HL-60 (cell line): ENCODE results near the gene CAP1.

Source experiments
- DNase-seq, 2 experiments: peaks; one replicate each; pipeline ENCODE4 v3.0.0-alpha.2; 2010 to 2020; ENCODE audit warnings: low read depth in 1 of 2, low spot score in 1 of 2
- H3K27ac ChIP-seq: fragments of 250-450 bp; sonication (Bioruptor Pico); replicated peaks from 2 replicates; pipeline ENCODE4 v1.5.1; 2020; ENCODE audit warnings: mild to moderate bottlenecking, moderate library complexity
- H3K27me3 ChIP-seq: fragments of 250-450 bp; sonication (Bioruptor Pico); 2 replicates; pipeline ENCODE4 v1.5.1; 2021; ENCODE audit warnings: mild to moderate bottlenecking, moderate library complexity; ENCODE audit not compliant: insufficient read depth, poor library complexity, severe bottlenecking
- H3K4me3 ChIP-seq: replicated peaks from 2 replicates; pipeline ENCODE4 v1.5.1; 2011; ENCODE audit warnings: mild to moderate bottlenecking, control low read depth, low read length; ENCODE audit not compliant: insufficient read depth
- CTCF ChIP-seq: IDR thresholded peaks from one replicate; pipeline ENCODE4 v1.5.1; 2011; ENCODE audit warnings: low read length, control low read depth, inconsistent platforms; ENCODE audit not compliant: insufficient read depth
- GABPA ChIP-seq: IDR thresholded peaks from 2 replicates; pipeline ENCODE4 v1.6.1; 2012; ENCODE audit warnings: low read depth
- POLR2AphosphoS5 ChIP-seq: IDR thresholded peaks from 2 replicates; pipeline ENCODE4 v1.6.1; 2012; ENCODE audit warnings: low read depth
- REST ChIP-seq: IDR thresholded peaks from 2 replicates; pipeline ENCODE4 v1.6.1; 2012; ENCODE audit warnings: low read depth; ENCODE audit not compliant: insufficient replicate concordance
- SPI1 ChIP-seq: IDR thresholded peaks from 2 replicates; pipeline ENCODE4 v1.6.1; 2012; ENCODE audit warnings: low read depth, mild to moderate bottlenecking, borderline replicate concordance

CAP1 gene

GRCh38 chr1:40045766-40046165 lies 5.2 kb downstream of the CAP1 start:
- no peaks in the 10 kb centered on the region for H3K27me3 ChIP-seq
- TF ChIP-seq REST, result no peak
- no peak for TF ChIP-seq SPI1
- TF ChIP-seq GABPA, result no peak
- TF ChIP-seq CTCF, result no peak
- no peak for TF ChIP-seq POLR2AphosphoS5
- no peak overlapping the region for H3K27ac ChIP-seq
- no peak overlapping the region for H3K4me3 ChIP-seq
- no peak for DNase-seq

GRCh38 chr1:40047276-40047675 lies 6.7 kb downstream of the CAP1 start:
- no peak overlapping the region for H3K4me3 ChIP-seq
- TF ChIP-seq CTCF (no peak), GABPA (no peak), POLR2AphosphoS5 (no peak), SPI1 (no peak), REST (no peak)
- H3K27ac ChIP-seq, result no peak overlapping the region
- H3K27me3 ChIP-seq, result no peaks in the 10 kb centered on the region
- no peak for DNase-seq

DNA sequence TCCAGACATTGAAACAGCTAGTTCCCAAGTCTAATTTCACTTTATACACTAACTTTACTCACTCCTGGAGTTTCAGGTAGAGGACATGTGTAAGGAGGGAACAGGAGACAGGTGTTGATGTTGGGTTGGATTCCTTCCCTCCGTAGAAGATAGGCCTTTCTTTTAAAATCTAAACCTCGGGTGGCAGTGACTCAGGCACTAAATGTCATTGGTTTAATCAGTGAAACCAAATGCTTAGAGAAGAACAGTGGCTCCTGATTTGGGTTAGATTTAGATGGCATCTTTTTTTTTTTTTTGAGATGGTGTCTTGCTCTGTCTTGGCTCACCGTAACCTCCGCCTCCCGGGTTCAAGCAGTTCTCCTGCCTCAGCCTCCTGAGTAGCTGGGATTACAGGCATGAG lies 7.2 kb downstream of the CAP1 start:
- Histone ChIP-seq H3K27me3 (no peaks in the 10 kb centered on the region), H3K27ac (no peak overlapping the region)
- no peak for DNase-seq

More for the DNA sequence above, 7.2 kb downstream of the CAP1 start:
- no peak overlapping the region for H3K4me3 ChIP-seq
- TF ChIP-seq POLR2AphosphoS5, result no peak
- no peak for TF ChIP-seq CTCF
- TF ChIP-seq SPI1, result no peak
- no peak for TF ChIP-seq REST
- TF ChIP-seq GABPA, result no peak
